HEK293 (cell line): ENCODE data around the gene GSTM4.
"Not testable (repeated sequence)": the region's sequence is repeated elsewhere in the genome, so short reads cannot be mapped to it uniquely, and the experiment has no call there.

Experiments
- CTCF ChIA-PET: fragments of 350-600 bp; formaldehyde crosslinking; extraction: SDS; loops from one replicate; lab custom pipeline; 2021; ENCODE audit warnings: antibody characterized with exemption; lab: Yijun Ruan, JAX
- POLR2A ChIA-PET: fragments of 300-600 bp; formaldehyde crosslinking; extraction: SDS; loops from one replicate; lab custom pipeline; 2020; ENCODE audit warnings: antibody characterized with exemption, inconsistent platforms; lab: Yijun Ruan, JAX
- H3K27ac ChIP-seq: fragments of 200-500 bp; sonication (Bioruptor generic); 2 replicates; pipeline ENCODE4 v1.5.1; 2014; ENCODE audit warnings: low read depth, low read length, control low read depth, inconsistent platforms; ENCODE audit errors: extremely low read depth
- H3K36me3 ChIP-seq, 2 experiments: fragments of 200-500 bp in 1 of 2; sonication (Bioruptor generic) in 1 of 2; 1 replicate in 1 of 2; 2 replicates in 1 of 2; pipeline ENCODE4 v1.5.1; 2014 to 2017; ENCODE audit warnings: inconsistent platforms in 2 of 2, low read length in 2 of 2; ENCODE audit not compliant: control insufficient read depth in 2 of 2, insufficient read depth in 1 of 2
- H3K4me1 ChIP-seq: fragments of 200-500 bp; sonication (Bioruptor generic); 2 replicates; pipeline ENCODE4 v1.5.1; 2014; ENCODE audit warnings: mild to moderate bottlenecking, low read length, inconsistent platforms; ENCODE audit not compliant: control insufficient read depth, insufficient read depth
- H3K4me3 ChIP-seq: 2 replicates; pipeline ENCODE4 v1.5.1; 2011; ENCODE audit warnings: low read depth, mild to moderate bottlenecking, control low read depth, low read length, moderate library complexity
- H3K9me3 ChIP-seq: fragments of 200-500 bp; sonication (Bioruptor generic); 2 replicates; pipeline ENCODE4 v1.5.1; 2014; ENCODE audit warnings: low read depth, low read length, inconsistent platforms; ENCODE audit not compliant: control insufficient read depth, insufficient read depth
- MYNN ChIP-seq: fragments of 450-650 bp; formaldehyde crosslinking; IDR thresholded peaks from 2 replicates; pipeline ENCODE4 v1.5.1; 2016; ENCODE audit warnings: missing biosample characterization, missing genetic modification characterization, borderline replicate concordance
- PRDM1 ChIP-seq: fragments of 450-650 bp; formaldehyde crosslinking; IDR thresholded peaks from 2 replicates; pipeline ENCODE4; 2016; ENCODE audit warnings: missing biosample characterization, missing genetic modification characterization
- SALL2 ChIP-seq: fragments of 450-650 bp; formaldehyde crosslinking; IDR thresholded peaks from 2 replicates; pipeline ENCODE4 v1.5.0; 2017; ENCODE audit warnings: missing biosample characterization, mild to moderate bottlenecking, missing genetic modification characterization, borderline replicate concordance
- SETDB1 ChIP-seq: IDR thresholded peaks from one replicate; pipeline ENCODE4 v1.6.1; 2017; ENCODE audit warnings: mild to moderate bottlenecking, low read length, moderate library complexity, mixed read lengths; ENCODE audit not compliant: insufficient read length
- ZBTB7A ChIP-seq: fragments of 450-650 bp; formaldehyde crosslinking; IDR thresholded peaks from 2 replicates; pipeline ENCODE4 v1.5.1; 2016; ENCODE audit warnings: low read depth, missing biosample characterization, missing genetic modification characterization
- ZNF155 ChIP-seq: fragments of 450-650 bp; formaldehyde crosslinking; IDR thresholded peaks from 2 replicates; pipeline ENCODE4 v1.5.1; 2016; ENCODE audit warnings: missing biosample characterization, missing genetic modification characterization
- ZNF175 ChIP-seq: fragments of 450-650 bp; formaldehyde crosslinking; IDR thresholded peaks from 2 replicates; pipeline ENCODE4 v1.5.1; 2016; ENCODE audit warnings: missing biosample characterization, missing genetic modification characterization
- ZNF19 ChIP-seq: fragments of 450-650 bp; formaldehyde crosslinking; IDR thresholded peaks from 2 replicates; pipeline ENCODE4; 2016; ENCODE audit warnings: missing biosample characterization, missing genetic modification characterization, low read depth
- ZNF2 ChIP-seq: fragments of 450-650 bp; formaldehyde crosslinking; IDR thresholded peaks from 2 replicates; pipeline ENCODE4 v1.5.1; 2016; ENCODE audit warnings: missing biosample characterization, missing genetic modification characterization
- ZNF211 ChIP-seq: fragments of 450-650 bp; formaldehyde crosslinking; IDR thresholded peaks from 2 replicates; pipeline ENCODE4 v1.5.1; 2016; ENCODE audit warnings: low read depth, missing biosample characterization, missing genetic modification characterization
- ZNF239 ChIP-seq: fragments of 450-650 bp; formaldehyde crosslinking; IDR thresholded peaks from 2 replicates; pipeline ENCODE4 v1.5.1; 2016; ENCODE audit warnings: missing biosample characterization, missing genetic modification characterization
- ZNF274 ChIP-seq, 2 experiments: fragments of 200-500 bp in 1 of 2; fragments of 450-650 bp in 1 of 2; sonication (Bioruptor generic) in 1 of 2; formaldehyde crosslinking in 1 of 2; IDR thresholded peaks; 2 replicates each; pipeline versions ENCODE4 v1.5.1 to v1.6.1; 2014 to 2016; ENCODE audit warnings: borderline replicate concordance in 1 of 2, inconsistent platforms in 1 of 2, low read length in 1 of 2, missing biosample characterization in 1 of 2, missing genetic modification characterization in 1 of 2
- ZNF426 ChIP-seq: fragments of 450-650 bp; formaldehyde crosslinking; IDR thresholded peaks from 2 replicates; pipeline ENCODE4 v1.5.1; 2017; ENCODE audit warnings: missing biosample characterization, missing genetic modification characterization, mild to moderate bottlenecking, inconsistent platforms, moderate library complexity
- ZNF473 ChIP-seq: fragments of 450-650 bp; formaldehyde crosslinking; IDR thresholded peaks from 2 replicates; pipeline ENCODE4 v1.5.1; 2017; ENCODE audit warnings: missing biosample characterization, missing genetic modification characterization
- ZNF555 ChIP-seq: fragments of 450-650 bp; formaldehyde crosslinking; conservative IDR thresholded peaks from 2 replicates; pipeline ENCODE4 v1.5.1; 2017; ENCODE audit warnings: missing biosample characterization, mild to moderate bottlenecking, missing genetic modification characterization, inconsistent platforms
- ZNF623 ChIP-seq: fragments of 450-650 bp; formaldehyde crosslinking; IDR thresholded peaks from 2 replicates; pipeline ENCODE4 v1.5.1; 2016; ENCODE audit warnings: missing biosample characterization, missing genetic modification characterization
- ZNF629 ChIP-seq: fragments of 450-650 bp; formaldehyde crosslinking; IDR thresholded peaks from 2 replicates; pipeline ENCODE4 v1.5.1; 2017; ENCODE audit warnings: missing biosample characterization, missing genetic modification characterization
- ZNF658 ChIP-seq: fragments of 450-650 bp; formaldehyde crosslinking; IDR thresholded peaks from 2 replicates; pipeline ENCODE4; 2016; ENCODE audit warnings: missing biosample characterization, missing genetic modification characterization
- ZNF76 ChIP-seq: fragments of 450-650 bp; formaldehyde crosslinking; IDR thresholded peaks from 2 replicates; pipeline ENCODE4; 2016; ENCODE audit warnings: low read depth, missing biosample characterization, missing genetic modification characterization, borderline replicate concordance
- ZNF777 ChIP-seq: fragments of 450-650 bp; formaldehyde crosslinking; IDR thresholded peaks from 2 replicates; pipeline ENCODE4 v1.5.1; 2017; ENCODE audit warnings: missing biosample characterization, missing genetic modification characterization, borderline replicate concordance
- ZNF830 ChIP-seq: fragments of 450-650 bp; IDR thresholded peaks from 2 replicates; pipeline ENCODE4 v1.5.0; 2018; ENCODE audit warnings: missing biosample characterization, missing genetic modification characterization, low read depth, mild to moderate bottlenecking, moderate library complexity
- TF ChIP-seq, protein P1 (sequence below): fragments of 450-650 bp; formaldehyde crosslinking; IDR thresholded peaks from 2 replicates; pipeline ENCODE4 v1.5.0; 2017; ENCODE audit warnings: missing biosample characterization, missing genetic modification characterization, borderline replicate concordance
- TF ChIP-seq, protein P2 (sequence below): fragments of 450-650 bp; formaldehyde crosslinking; IDR thresholded peaks from 2 replicates; pipeline ENCODE4 v1.5.1; 2016; ENCODE audit warnings: missing biosample characterization, missing genetic modification characterization

Gene GSTM4

DNA sequence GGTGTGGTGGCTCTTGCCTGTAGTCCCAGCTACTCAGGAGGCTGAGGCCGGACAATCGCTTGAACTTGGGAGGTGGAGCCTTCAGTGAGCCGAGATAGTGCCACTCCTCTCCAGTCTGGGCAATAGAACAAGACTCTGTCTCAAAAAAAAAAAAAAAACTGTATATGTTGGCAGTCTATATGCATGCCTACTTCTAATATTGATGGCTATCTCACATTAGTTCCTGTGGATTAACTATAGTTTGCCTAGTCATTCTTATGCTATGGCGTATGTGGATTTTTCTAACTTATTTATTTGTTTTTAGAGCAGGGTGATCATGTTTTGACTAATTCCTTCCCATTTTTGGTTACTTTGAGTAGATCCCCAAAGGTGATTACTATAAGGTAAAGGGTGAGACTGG is 41.2 kb downstream of the GSTM4 start:
- no peaks in the 10 kb centered on the region for H3K36me3 ChIP-seq
- CTCF ChIA-PET: no interaction called here
- H3K9me3 ChIP-seq: no peaks in the 10 kb centered on the region
- H3K27ac ChIP-seq: no peak overlapping the region
- TF ChIP-seq ZNF175 (tag by site-specific recombination) (no peak), ZNF623 (no peak), ZNF473 (tag by site-specific recombination) (no peak), ZNF274 (IDR thresholded peaks at IDR 0.05; ENCODE audit: low read length) (no peak), ZNF274 (tag by site-specific recombination; IDR thresholded peaks at IDR 0.05; ENCODE audit: borderline replicate concordance) (no peak)
- H3K4me3 ChIP-seq: no peak overlapping the region
- POLR2A ChIA-PET: no interaction called here
- no peaks in the 10 kb centered on the region for H3K4me1 ChIP-seq

DNA sequence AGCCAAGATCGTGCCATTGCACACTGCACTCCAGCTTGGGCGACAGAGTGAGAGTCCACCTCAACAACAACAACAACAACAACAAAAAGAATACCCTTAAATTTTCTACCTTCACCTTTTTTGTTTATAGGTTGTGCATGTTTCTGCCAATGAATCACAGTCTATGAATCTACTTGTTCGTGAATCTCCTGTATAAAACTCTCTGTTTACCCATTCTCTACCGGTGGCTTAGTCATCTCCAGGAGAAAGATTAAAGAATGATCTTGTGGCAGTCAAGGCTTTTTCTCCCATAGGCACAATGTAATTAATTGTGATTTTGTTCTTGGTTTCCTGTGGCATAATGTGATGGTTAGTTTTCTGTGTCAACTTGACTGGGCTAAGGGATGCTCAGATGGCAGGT is 42.0 kb downstream of the GSTM4 start:
- POLR2A ChIA-PET, CTCF ChIA-PET, H3K4me3 ChIP-seq, H3K36me3 ChIP-seq, H3K27ac ChIP-seq, H3K9me3 ChIP-seq, H3K4me1 ChIP-seq: not testable (repeated sequence)

GRCh38 chr1:109702940-109703339 is 47.0 kb downstream of the GSTM4 start:
- H3K9me3 ChIP-seq, H3K36me3 ChIP-seq, H3K27ac ChIP-seq, POLR2A ChIA-PET, H3K4me1 ChIP-seq, H3K4me3 ChIP-seq: not testable (repeated sequence)
- TF ChIP-seq SETDB1: peak; percentile 16
- CTCF ChIA-PET: interaction anchor here (2.7 kb wide), 1 partner anchor 63 kb away, joined by 14 read pairs; no protein-coding TSS in a partner anchor

DNA sequence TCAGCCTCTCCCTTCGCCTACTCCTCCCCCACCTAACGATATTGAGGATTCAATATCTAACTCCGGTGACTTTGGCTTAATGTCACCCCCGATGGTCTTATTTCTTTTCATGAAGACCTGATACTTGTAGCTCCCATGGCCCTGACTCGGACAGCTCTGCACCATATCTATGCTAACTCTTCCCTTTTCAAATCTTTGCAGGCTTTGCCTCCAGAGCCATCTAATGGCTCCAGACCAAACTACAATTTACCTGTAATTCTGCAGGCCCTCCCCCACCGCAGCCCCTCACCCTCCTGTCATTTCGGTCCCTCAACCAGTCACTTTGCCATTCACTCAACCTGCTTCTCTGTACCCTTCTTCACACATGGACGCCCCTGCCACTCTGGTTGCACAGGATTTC is 48.3 kb downstream of the GSTM4 start:
- H3K36me3 ChIP-seq: no peaks in the 10 kb centered on the region
- no peak for TF ChIP-seq ZNF175 (tag by site-specific recombination)
- no peak for TF ChIP-seq ZNF629 (tag by site-specific recombination)
- no peak for TF ChIP-seq SALL2
- TF ChIP-seq ZNF155 (tag by site-specific recombination): no peak
- no peak for TF ChIP-seq ZNF426 (tag by site-specific recombination)
- TF ChIP-seq, protein P1, sequence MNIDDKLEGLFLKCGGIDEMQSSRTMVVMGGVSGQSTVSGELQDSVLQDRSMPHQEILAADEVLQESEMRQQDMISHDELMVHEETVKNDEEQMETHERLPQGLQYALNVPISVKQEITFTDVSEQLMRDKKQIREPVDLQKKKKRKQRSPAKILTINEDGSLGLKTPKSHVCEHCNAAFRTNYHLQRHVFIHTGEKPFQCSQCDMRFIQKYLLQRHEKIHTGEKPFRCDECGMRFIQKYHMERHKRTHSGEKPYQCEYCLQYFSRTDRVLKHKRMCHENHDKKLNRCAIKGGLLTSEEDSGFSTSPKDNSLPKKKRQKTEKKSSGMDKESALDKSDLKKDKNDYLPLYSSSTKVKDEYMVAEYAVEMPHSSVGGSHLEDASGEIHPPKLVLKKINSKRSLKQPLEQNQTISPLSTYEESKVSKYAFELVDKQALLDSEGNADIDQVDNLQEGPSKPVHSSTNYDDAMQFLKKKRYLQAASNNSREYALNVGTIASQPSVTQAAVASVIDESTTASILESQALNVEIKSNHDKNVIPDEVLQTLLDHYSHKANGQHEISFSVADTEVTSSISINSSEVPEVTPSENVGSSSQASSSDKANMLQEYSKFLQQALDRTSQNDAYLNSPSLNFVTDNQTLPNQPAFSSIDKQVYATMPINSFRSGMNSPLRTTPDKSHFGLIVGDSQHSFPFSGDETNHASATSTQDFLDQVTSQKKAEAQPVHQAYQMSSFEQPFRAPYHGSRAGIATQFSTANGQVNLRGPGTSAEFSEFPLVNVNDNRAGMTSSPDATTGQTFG (tag by site-specific recombination): no peak
- TF ChIP-seq ZNF830 (tag by site-specific recombination): no peak
- no peak for TF ChIP-seq ZBTB7A (tag by site-specific recombination)
- no peak for TF ChIP-seq ZNF211
- TF ChIP-seq ZNF658 (tag by site-specific recombination): no peak
- TF ChIP-seq ZNF76: no peak
- TF ChIP-seq ZNF555 (tag by site-specific recombination): no peak
- TF ChIP-seq PRDM1 (tag by site-specific recombination): no peak
- TF ChIP-seq, protein P2, sequence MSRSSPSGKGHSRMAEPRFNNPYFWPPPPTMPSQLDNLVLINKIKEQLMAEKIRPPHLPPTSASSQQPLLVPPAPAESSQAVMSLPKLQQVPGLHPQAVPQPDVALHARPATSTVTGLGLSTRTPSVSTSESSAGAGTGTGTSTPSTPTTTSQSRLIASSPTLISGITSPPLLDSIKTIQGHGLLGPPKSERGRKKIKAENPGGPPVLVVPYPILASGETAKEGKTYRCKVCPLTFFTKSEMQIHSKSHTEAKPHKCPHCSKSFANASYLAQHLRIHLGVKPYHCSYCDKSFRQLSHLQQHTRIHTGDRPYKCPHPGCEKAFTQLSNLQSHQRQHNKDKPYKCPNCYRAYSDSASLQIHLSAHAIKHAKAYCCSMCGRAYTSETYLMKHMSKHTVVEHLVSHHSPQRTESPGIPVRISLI (tag by site-specific recombination): no peak
- TF ChIP-seq ZNF777 (tag by site-specific recombination): no peak
- no peak for TF ChIP-seq ZNF2 (tag by site-specific recombination)
- no peak for TF ChIP-seq ZNF239
- no peak for TF ChIP-seq ZNF19 (tag by site-specific recombination)
- no peak for TF ChIP-seq MYNN (tag by site-specific recombination)
- TF ChIP-seq, all 188 proteins: peak for 0
- ChIA-PET POLR2A (no interaction called here), CTCF (interaction anchor here (0.6 to 2.7 kb wide), 3 partner anchors 61 to 255 kb away, joined by 3 to 14 read pairs (median 6); no protein-coding TSS in a partner anchor)
- Histone ChIP-seq H3K4me1 (no peaks in the 10 kb centered on the region), H3K27ac (no peak overlapping the region), H3K4me3 (no peak overlapping the region), H3K9me3 (no peaks in the 10 kb centered on the region)
